HG03378 (cell line): ENCODE results near the gene NOMO2.
"Not testable (repeated sequence)": the region's sequence is repeated elsewhere in the genome, so short reads cannot be mapped to it uniquely, and the experiment has no call there.

Experiments used
- ATAC-seq: cut with Tn5 transposase; IDR thresholded peaks from one replicate; pipeline ENCODE4 v1.9.1; 2021; ENCODE audit warnings: mild to moderate bottlenecking, moderate library complexity; ENCODE audit not compliant: unreplicated experiment

Gene NOMO2

DNA sequence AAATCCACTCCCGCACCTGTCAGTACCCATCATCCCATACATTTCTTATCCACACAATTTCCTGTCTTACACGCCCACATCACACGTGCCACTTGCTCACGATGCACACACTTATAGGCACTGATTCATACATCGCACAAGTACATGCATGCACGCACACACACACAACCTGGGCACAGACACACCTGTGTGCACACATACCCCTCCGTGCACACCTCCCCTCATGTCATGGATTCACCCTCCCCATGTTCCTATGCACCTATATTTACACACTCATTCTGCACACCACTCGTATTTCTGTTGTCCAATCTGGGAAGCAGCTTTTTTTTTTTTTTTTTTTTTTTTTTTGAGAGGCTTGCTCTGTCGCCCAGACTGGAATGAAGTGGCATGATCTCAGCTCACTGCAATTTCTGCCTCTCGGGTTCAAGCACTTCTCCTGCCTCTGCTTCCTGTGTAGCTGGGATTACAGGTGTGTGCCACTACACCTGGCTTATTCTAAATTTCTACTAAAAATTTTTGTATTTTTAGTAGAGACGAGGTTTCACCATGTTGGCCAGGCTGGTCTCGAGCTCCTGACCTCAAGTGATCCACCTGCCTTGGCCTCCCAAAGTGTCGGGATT lies 13.5 kb upstream of the NOMO2 start:
- not testable (repeated sequence) for ATAC-seq

DNA sequence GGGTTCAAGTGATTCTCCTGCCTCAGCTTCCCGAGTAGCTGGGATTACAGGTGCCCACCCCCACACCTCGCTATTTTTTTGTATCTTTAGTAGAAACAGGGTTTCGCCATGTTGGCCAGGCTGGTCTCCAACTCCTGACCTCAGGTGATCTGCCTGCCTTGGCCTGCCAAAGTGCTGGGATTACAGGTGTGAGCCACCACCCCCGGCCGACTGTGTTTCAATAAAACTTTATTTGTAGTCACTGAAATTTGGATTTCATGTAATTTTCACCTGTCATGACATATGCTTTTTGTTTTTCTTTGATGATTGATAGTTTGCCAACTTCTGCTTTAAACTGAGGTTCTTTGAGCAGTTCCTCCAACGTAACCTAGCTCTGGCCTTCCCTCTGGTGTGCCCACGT lies 12.0 kb upstream of the NOMO2 start:
- not testable (repeated sequence) for ATAC-seq

DNA sequence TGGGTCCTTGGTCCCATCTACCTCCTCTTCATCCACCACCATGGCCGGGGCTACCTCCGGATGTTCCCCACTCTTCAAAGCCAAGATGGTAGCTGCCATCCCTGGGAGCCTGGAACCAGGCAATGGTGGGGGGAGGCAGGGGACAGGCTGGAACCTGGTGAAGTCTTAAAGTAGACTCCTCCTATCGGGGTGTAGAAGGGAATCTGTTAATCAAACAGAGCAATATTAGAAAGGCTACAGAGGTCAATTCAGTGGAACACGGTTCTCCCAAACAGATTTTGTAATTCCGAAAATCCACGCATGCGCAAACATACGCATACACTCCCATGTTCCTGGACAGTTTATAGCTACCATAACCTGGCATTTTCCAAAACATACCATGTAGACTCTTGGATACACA lies 11.1 kb upstream of the NOMO2 start:
- not testable (repeated sequence) for ATAC-seq

DNA sequence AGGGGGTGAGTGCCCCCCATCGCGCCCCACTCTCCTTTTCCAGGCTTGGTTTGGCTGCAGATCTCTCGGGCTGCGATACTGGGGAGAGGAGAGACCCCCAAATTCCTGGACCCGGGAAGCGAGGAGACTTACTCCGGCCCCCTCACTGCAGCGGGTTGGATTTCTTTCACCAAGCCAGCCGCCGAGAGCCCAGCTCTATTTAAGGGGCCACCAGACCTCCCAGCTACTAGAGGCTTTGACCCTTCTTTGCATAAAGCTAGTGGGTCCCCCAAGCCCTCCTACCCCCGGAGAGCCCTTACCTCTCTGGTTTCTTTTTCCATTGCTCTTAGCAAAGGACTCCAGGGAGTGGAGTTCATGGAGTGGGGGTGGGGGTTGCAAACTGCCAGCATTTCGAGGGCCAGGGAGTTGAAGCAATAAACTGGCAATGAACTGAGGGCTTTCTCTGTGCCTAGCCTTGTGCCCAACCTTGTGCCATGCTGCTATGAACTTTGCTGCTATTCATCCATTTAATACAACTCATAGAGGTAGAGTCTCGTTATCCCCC lies 9.5 kb upstream of the NOMO2 start:
- not testable (repeated sequence) for ATAC-seq

DNA sequence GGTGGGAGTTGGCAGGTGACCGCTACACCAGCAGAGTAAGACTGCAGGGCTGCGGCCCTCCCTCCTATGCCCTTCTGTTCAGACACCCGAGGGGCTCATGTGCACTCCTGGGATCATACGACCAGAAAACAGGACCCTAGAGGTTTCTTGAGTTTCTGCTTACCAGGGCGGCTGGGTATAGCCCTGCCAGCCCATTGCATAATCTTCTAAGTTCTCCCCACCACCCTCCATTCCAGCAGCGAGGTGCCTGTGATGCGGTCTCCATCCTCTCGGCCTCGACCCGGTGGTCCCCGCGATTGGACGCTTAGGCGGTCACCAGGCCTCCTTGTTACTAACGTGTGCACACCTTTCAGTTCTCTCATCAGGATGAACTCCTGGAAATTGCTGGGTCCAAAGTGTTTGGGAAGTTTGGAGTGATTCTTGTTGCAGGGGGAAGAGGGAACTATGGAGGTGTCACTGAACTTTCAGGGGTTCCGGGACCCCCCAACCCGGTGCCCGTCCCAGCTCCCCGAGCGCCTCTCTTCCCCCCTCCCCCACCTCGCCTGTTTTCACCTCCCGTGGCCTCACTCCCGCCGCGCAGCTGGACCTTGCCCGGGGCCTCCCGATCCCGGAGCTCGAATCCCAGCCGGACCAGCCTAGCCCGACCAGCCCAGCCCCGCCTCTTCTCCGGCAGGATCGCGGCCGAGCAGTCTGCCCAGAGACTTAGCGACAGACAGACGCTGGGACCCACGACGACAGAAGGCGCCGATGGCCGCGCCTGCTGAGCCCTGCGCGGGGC lies 8.8 kb upstream of the NOMO2 start:
- not testable (repeated sequence) for ATAC-seq

DNA sequence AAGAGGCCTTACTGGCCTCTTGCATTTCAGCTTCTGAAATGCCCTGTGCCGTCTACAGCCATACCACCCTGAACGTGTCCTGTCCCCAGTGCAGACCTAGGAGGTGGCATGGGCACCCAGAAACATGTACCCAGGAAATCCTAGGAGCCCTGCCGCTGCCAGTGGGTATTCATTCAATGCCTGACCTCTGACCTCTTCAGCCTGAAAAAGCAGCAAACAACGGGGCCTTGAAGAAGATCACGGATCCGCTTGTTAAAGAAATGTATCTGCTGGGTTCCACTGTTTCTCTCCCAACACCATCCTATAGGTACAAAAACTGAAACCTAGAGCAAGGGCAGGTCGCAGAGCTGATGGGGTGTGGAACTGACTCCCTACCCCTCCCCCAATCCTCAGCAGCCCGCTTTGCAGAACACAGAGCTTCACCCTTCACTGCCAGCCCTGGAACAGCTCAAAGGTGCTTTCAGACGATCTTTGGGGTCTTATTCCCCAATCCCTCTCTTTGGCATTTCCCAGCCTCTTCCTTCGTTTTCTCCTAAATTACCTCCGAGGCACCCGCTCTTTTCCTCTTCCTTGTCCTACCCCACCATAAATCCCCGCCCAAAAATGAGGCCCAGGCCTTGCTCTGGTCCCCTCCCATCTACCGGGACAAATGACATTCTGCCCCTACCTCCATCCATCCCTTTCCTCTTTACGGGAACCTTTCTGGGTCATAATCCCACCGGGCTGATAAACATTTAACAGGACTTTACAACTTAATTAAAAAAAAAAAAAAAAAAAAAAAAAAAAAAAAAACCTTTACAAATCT lies 1.3 kb downstream of the NOMO2 start:
- not testable (repeated sequence) for ATAC-seq

DNA sequence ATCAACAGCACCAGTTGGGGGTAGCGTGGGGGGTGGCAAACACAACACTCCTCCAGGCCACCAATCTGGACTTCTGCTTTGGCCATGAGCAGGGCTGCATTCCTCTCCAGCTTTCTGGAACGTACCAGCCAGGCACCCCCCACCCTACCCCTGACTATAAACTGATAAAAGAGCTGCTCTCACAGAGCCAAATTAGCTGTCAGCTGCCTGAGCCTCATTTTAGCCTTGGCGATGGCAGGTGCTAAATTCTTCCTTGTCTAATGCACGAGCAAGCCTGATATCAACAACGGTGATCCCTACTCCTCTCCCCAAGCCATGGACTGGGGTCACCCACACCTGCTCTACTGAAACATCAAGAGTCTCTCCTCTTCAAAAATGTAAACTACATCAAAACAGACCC lies 8.2 kb downstream of the NOMO2 start:
- ATAC-seq, result not testable (repeated sequence)

DNA sequence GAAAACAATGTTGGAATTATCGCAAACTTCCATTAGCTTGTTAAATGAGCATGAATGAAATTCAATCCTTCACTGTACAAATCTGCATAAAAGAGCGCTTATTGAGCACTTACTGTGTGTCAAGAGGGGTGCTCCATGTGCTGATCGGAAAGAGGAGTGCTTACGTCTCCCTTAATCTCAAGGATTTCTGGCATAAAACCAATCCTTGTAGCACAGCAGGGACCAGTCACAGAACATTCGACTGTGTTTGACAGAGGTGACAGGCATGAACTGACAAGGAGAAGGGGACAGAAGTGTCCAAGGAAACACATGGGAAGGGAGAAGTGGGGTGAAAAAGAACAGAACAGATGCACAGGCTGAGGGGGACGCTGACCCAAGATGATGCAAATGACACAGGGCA lies 14.5 kb downstream of the NOMO2 start:
- not testable (repeated sequence) for ATAC-seq

DNA sequence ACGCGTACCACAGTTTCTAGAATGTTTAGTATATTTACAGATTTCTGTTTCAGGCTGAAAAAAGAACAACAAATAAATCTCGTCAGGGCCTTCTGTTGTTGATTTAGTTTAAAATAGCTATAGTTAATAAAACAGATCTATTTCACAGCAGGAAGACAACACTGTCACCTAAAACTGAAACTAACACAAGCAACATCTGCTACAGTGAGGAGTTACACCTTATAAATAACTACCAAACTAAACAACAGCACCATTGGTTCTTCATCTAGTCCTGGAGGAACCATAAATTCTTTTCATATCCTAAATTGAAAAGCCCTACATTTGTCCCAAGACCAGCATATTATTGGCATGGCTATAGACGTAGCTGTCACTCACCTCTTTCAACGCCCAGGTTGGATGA lies 15.0 kb downstream of the NOMO2 start:
- ATAC-seq, result not testable (repeated sequence)

DNA sequence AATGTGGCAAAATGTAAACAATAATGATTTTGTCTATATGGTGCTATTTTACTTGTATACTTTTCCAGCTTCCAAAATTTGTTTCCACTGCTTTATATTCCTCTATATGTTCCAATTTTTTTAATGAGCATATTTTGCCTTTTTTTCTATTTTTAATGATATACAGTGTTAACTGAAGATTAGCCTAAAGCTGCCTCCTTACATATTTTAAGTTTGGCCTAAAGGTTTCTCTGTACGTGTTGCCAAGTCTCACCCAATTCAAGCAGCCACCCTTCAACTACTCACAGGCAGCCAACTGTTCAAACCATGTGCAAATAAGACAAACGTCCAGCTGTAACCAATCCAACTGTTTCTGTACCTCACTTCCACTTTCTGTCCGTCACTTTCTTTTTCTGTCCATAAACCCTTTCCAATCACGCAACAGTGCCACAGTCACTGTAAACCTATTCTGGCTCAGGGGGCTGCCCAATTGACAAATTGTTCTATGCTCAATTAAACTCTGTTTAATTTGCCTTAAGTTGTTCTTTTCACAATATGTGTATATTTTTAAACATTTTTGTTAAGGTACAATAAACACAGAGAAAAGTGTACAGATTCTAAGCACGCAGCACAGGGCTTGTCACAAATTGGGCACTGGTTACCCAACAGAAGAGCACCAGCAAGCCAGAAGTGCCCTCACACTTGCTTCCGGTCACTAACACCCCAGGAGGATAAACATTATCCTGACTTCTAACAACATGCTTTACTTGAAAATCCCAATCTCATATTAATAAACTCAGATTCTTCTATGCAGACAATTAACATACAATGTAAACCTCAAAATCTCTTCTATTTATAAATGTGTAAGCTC lies 17.4 kb downstream of the NOMO2 start:
- ATAC-seq, result not testable (repeated sequence)

DNA sequence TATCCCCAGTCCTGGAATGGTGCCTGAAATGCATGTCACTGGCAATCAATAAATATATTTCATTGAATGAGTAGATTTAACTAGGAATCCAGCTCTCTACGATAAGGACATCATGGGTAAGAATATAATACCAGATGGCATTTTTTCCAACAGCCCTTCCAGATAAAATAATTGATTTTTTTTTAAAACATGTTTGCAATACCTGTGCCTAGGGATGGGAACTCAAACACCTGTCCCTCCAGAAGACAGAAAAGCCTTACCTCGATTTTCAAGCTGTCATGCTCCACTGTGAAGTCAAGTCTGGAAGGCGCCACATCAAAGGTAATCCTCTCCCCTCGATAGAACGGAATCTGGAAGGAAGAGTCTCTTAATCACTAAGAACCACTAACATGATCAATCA lies 20.0 kb downstream of the NOMO2 start:
- not testable (repeated sequence) for ATAC-seq

DNA sequence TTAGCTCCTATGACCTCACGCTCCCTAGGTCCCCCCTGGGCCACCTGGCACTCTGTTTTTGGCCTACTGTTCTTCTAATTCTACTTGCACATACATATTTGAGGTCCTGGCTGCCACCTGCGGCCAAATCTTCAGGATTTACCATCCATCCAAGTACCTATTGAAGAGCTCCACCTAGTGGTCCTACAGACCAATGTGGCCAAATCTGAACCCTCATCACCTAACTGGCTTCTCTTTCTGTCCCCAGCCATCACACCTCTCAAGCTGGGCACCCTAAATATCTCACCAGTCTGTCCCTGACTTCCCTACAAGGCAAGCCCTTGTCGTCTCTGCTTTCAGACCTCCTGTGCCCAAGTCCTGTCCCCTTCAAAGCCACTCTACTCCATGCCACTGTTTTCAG lies 24.9 kb downstream of the NOMO2 start:
- not testable (repeated sequence) for ATAC-seq

DNA sequence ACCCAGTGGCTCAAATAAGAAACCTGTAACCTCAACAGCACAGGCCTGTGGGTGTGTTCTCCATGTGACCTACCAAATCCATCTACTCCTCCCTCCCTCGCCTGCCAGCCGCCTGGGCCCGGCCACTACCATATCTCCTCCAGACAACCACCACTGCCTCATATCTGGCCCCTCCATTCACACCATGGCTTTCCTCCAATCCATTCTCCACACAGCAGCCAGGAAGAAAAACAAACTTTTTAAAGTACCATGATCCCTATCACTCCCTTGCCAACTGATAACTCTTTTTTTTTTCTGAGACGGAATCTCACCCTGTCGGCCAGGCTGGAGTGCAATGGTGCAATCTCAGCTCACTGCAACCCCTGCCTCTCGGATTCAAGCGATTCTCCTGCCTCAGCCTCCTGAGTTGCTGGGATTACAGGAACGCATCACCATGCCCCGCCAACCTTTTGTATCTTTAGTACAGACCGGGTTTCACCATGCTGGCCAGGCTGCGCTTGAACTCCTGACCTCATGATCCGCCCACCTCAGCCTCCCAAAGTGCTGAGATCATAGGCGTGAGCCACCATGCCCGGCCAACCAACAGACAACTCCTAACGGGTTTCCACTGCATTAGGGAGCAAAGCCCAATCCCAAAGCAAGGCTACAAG lies 26.3 kb downstream of the NOMO2 start:
- not testable (repeated sequence) for ATAC-seq

DNA sequence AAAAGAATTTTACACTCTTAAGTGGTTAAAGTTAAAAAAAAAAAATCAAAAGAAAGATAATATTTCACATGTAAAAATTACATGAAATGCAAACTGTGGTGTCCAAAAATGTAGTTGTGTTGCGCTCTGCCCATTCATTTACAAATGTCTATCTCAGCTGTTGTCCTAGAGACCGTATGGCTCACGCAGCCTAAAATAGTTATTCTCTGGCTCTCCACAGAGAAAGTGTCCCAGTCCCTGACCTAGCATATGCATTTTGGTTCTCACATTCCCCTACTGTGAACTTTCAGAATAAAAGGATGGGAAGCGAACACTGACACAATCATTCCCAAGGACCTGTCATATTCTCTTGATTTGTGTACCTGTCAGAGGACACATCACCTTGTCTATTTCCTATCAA lies 27.6 kb downstream of the NOMO2 start:
- ATAC-seq, result not testable (repeated sequence)

DNA sequence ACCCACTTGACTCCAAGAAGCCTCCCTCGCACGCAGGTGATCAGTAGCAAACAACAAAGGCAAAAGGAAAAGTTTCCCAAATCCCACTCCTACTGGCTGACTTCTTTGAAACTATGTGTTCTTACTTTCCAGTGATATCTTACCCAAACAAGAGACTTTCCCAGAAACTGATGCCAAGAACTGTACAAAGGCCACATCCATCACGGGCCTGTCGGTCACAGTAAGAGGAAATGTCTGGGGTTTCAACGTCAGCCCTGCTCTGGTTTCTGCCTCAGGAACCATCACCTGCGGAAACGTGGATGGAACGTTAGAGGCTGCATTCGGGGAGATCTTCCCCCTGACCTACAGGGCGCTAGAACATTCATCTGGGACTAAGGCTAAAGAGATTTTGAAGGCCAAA lies 30.6 kb downstream of the NOMO2 start:
- ATAC-seq, result not testable (repeated sequence)

DNA sequence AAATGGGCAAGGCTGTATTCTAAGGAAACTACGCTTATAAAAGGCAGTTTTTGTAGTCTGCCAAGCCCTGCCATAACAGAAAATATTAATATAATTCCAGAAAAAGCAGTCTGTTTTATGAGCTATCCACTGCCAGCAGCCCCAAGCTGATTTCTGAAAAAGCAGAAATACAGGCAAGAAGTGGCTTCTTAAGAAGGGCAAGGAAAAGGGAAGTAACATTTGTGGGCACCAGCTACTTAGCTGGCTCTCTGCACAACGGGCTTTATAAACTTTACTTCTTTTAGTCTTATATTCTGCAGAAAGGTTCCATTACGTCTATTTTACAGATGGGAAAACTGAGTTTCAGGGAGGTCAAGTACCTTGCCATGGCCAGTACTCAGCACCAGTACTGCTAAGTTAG lies 31.6 kb downstream of the NOMO2 start:
- ATAC-seq, result not testable (repeated sequence)

DNA sequence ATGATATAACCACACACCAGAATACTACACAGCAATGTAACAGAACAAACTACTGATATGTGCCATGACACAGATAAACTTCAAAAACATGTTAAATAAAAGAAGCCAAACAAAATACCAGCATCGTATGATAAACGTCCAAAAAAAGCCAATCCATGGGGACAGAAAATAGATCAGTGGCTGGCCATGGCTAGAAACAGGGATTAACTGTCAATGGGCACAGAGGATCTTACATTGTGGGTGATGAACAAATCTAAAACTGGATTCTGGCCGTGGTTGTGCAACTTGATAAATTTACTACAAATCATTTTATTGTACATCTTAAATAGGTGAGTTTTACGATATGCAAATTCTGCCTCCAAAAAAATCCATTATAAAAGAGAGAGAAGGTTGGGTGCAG lies 35.4 kb downstream of the NOMO2 start:
- ATAC-seq, result not testable (repeated sequence)

DNA sequence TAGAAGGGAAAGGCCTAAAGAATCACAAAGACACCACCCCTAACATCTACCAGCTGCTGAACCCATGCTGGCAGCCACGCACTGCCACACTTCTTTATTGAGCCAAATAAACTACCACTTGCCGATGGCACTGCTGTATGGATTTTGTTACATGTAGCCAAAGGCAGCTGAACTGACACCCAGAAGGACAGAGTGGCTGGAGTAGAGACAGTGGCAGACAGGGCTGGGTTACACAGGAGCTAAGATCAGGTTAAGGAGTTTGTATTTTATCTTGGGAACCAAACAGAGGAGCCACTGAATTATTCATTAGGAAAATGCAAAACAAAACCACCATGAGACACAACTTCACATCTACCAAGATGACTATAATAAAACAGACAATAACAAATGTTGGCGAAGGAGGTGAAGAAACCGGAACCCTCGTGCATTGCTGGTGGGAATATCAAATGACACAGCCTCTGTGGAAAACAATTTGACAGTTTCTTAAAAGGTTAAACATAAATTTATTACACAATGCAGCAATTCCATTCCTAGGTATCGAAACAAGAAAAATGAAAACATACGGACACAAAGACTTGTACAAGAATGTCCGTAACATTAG lies 35.9 kb downstream of the NOMO2 start:
- not testable (repeated sequence) for ATAC-seq

DNA sequence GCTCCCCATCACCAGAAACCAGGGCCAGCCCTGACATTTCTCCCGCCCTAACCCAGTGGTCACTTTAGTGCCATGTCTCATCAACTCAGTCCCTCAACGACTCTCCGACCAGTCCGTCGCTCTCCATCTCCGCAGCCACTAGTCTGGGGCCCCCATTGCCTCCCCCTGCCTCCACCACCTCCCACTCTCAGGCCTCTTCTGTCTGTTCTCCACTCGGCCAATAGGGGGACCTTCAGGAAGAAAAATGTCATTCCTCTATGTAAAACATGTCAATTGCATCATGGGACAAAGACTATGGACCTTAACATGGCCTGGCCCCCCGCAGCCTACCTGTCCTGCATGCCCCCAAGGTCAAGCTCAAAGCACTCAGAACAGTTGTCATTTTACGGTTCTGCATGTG lies 39.3 kb downstream of the NOMO2 start:
- not testable (repeated sequence) for ATAC-seq
